Measurements from ENCODE around the gene PKNOX2. TPM values are rescaled to one million over a fixed set of nuclear protein-coding genes. Genes with fewer than 3 reads are reported as not detected.
A peak's percentile ranks its signal among the peaks of the same experiment; 100 is the strongest.
"Not testable (repeated sequence)": the region's sequence is repeated elsewhere in the genome, so short reads cannot be mapped to it uniquely, and the experiment has no call there.

The PKNOX2 gene
- polyA plus RNA-seq, 4 donors: 12.0 to 24.9 (median 13.1) TPM

- DNase-seq (ENCODE audit: low read depth in 4 of 4, low spot score in 3 of 4): no peak
Measured at GRCh38 chr11:125200441-125200840, 35.9 kb downstream of the PKNOX2 start.

GRCh38 chr11:125201525-125202141 is 37.1 kb downstream of the PKNOX2 start:
- peak in 1 of 4 donors; percentile 56 for DNase-seq (ENCODE audit: low read depth in 4 of 4, low spot score in 3 of 4)

- DNase-seq (ENCODE audit: low read depth in 4 of 4, low spot score in 3 of 4): no peak
Measured at GRCh38 chr11:125202362-125202880, 37.9 kb downstream of the PKNOX2 start.

GRCh38 chr11:125202977-125203376 is 38.4 kb downstream of the PKNOX2 start:
- DNase-seq (ENCODE audit: low read depth in 4 of 4, low spot score in 3 of 4): no peak

- no peak for DNase-seq (ENCODE audit: low read depth in 4 of 4, low spot score in 3 of 4)
Measured at GRCh38 chr11:125207866-125208425, 43.4 kb downstream of the PKNOX2 start.

GRCh38 chr11:125210066-125210465 is 45.5 kb downstream of the PKNOX2 start:
- no peak for DNase-seq (ENCODE audit: low read depth in 4 of 4, low spot score in 3 of 4)

DNA sequence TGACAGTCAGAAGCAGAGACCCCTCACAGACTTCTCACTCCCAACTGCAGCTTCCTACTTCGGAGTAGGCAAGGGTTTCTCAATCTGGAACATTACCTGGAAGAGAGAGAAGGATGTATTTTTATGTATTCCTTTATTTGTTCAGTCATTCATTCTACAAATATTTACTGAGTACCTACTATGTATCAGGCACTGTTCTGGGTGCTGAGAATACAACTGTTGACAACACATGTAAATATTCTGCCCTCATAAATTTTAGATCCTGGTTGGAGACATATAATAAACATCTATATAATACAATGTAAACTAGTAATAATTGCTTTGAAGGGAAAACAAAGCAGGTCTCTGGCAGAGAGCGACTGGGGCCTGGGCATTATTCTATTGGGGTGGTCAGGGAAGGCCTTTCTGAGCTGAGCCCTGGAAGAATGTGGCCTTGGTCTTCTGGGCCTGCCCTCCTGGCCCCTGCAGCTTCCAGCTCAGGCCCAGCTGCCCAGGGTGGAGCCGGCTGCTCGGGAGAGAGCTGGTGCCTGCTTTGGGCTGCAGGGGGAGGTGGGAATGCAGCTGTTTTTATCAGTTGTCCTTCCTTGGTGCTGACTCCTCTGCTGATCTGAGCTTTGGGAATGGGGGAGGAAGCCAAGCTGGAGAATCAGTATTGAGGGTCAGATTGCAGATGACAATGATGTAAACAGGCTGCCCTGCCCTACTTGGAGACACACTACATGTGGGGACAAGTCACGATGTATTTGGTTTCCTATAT is 46.8 kb downstream of the PKNOX2 start:
- no peak for DNase-seq (ENCODE audit: low read depth in 4 of 4, low spot score in 3 of 4)

GRCh38 chr11:125211948-125212340 is 47.4 kb downstream of the PKNOX2 start:
- DNase-seq (ENCODE audit: low read depth in 4 of 4, low spot score in 3 of 4): no peak

DNA sequence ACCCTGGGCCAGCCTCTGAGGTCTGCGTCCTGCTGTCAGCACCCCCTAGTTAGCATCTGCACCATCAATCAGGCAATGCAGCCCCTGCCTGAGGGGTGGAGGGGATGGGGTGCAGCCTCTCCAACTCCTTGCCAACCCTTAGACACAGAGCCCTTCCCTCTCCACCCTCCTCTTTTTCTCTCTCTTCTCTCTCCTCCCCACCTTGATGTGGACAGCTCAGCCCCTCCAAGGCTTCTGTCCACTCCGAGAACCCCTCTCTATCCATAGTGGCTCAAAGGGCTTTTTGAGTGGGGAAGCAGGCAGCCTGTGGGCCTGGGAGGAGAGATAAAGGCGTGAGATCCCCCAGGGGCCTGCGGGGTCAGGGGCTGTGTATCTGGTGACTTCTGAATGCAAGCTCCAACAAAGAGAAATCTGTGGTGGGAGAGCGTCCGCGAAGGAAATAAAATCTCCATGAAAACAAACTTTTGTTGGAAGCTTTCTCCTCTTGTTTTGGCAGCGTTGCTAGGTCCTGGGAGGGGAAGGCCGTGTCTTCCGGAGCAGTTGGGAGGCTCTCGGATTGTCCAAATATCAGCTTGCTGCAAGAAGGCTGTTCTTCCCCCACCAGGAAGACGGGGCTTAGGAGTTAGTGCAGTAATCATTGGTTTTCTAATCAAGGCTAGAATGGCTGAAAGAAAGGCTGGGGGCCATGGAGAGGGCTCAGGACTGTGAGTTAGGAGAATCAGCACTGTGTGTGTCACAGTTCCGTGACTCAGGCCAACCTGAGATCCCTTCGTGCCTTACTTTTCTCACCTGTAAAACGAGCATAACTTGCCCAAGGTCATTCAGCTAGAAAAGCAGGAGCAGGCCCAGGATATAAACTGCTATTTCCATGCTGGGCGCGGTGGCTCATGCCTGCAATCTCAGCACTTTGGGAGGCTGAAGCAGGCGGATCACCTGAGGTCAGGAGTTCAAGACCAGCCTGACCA is 50.3 kb downstream of the PKNOX2 start:
- peak in 1 of 4 donors; percentile 73 for DNase-seq (ENCODE audit: low read depth in 4 of 4, low spot score in 3 of 4)

DNA sequence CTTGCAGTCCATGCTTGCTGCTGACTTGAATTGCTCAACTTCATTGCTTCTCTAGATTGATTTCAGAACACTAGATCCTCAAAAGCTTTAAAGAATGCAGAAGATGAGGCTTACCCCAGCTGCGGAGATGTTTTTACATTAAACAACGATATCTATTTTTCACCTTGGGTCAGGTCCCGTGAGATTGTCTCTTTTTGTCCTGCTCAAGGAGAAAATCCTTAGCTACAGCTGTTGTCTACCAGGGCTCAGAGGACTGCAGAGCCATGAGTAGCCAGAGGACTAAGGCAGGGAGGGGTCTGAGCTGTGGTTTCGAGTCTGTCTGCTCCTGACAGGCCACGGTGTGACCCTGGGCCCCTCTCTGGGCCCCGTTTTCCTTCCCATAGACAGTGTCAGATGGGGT is 51.4 kb downstream of the PKNOX2 start:
- DNase-seq (ENCODE audit: low read depth in 4 of 4, low spot score in 3 of 4): no peak

GRCh38 chr11:125218336-125218735 is 53.8 kb downstream of the PKNOX2 start:
- DNase-seq (ENCODE audit: low read depth in 4 of 4, low spot score in 3 of 4): no peak

- no peak for DNase-seq (ENCODE audit: low read depth in 4 of 4, low spot score in 3 of 4)
Measured at GRCh38 chr11:125221461-125221860, 56.9 kb downstream of the PKNOX2 start.

DNA sequence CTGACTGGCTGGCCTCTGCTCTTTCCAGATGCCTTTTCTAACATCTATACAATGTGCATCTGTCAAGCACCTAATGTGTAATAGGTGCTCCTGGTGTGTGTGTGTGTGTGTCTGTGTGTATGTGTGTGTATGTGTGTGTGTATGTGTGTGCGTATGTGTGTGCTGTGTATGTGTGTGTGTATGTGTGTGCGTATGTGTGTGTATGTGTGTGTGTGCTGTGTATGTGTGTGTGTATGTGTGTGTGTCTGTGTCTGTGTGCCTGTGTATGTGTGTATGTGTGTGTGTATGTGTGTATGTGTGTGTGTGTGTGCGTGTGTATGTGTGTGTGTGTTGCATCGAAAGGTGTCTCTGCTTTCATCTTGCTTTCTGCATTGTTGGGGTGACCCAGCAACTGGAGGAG is 57.9 kb downstream of the PKNOX2 start:
- DNase-seq (ENCODE audit: low read depth in 4 of 4, low spot score in 3 of 4): no peak

- DNase-seq (ENCODE audit: low read depth in 4 of 4, low spot score in 3 of 4): not testable (repeated sequence)
Measured at GRCh38 chr11:125223161-125223560, 58.6 kb downstream of the PKNOX2 start.

DNA sequence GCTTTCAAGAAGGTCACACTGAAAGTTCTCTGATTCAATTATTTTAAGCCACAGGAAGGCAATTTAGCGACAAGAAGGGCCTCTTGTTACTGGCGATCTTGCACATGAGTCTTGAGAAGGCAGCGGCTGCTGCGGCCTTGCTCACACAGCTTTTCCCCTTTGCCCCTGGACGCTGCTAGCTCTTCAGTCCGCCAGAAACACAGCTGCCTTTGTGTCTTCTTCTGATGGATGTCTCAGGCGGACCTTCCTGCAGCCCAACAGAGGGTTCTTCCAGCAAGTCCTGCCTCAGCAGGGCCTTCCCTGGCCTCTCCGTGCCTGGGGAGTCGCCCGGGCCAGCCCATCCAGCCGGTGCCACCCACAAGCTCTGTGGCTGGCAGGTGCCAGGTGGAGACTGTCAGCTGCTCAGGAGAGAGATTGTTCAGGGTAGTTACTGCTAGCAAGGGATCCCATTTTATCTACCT is 59.4 kb downstream of the PKNOX2 start:
- no peak for DNase-seq (ENCODE audit: low read depth in 4 of 4, low spot score in 3 of 4)

- no peak for DNase-seq (ENCODE audit: low read depth in 4 of 4, low spot score in 3 of 4)
Measured at GRCh38 chr11:125224391-125225021, 60.0 kb downstream of the PKNOX2 start.

GRCh38 chr11:125225401-125225800 is 60.9 kb downstream of the PKNOX2 start:
- no peak for DNase-seq (ENCODE audit: low read depth in 4 of 4, low spot score in 3 of 4)

GRCh38 chr11:125226031-125226430 is 61.5 kb downstream of the PKNOX2 start:
- no peak for DNase-seq (ENCODE audit: low read depth in 4 of 4, low spot score in 3 of 4)

- DNase-seq (ENCODE audit: low read depth in 4 of 4, low spot score in 3 of 4): no peak
Measured at GRCh38 chr11:125226706-125227105, 62.2 kb downstream of the PKNOX2 start.

DNA sequence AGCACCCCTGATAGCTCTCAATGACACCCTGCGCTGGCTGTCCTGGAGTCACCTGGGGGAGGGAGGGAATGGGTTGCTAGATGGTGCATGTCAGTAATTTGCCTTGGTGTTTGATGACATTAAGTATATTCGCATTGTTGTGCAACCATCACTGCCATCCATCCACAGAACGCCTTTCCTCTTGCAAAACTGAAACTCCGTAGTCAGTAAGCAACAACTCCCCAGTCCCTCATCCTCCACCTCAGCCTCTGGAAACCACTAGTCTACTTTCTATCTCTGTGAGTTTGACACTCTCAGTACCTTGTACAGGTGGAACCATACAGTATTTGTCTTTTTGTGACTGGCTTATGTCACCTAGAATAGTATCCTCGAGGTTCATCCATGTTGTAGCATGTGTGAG is 62.6 kb downstream of the PKNOX2 start:
- DNase-seq (ENCODE audit: low read depth in 4 of 4, low spot score in 3 of 4): no peak
